Upper lobe of left lung (tissue), 6 donors: ENCODE measurements around the gene RERE. TPM values are rescaled to one million over a fixed set of nuclear protein-coding genes. Genes with fewer than 3 reads are reported as not detected.
A peak's percentile ranks its signal among the peaks of the same experiment; 100 is the strongest.

Experiments
- ATAC-seq, 2 donors: fragments of 200-7000 bp; cut with Tn5 transposase; one replicate each; pipeline ENCODE4 v1.9.1; 2022; ENCODE audit warnings: mild to moderate bottlenecking in 2 of 2, moderate library complexity in 2 of 2; ENCODE audit not compliant: low FRiP score in 2 of 2
- DNase-seq, 2 donors: peaks; one replicate each; pipeline ENCODE4 v3.0.0-alpha.2; 2019 to 2020
- H3K27ac ChIP-seq, 4 donors: fragments of 200-600 bp; sonication (generic); one replicate each; pipeline ENCODE4 v1.5.1; 2016 to 2019
- H3K27me3 ChIP-seq, 4 donors: fragments of 200-600 bp; sonication (generic); one replicate each; pipeline ENCODE4 v1.5.1; 2017 to 2019
- H3K36me3 ChIP-seq, 4 donors: fragments of 200-600 bp; sonication (generic); one replicate each; pipeline ENCODE4 v1.5.1; 2016 to 2019
- H3K4me1 ChIP-seq, 4 donors: fragments of 200-600 bp; sonication (generic); one replicate each; pipeline ENCODE4 v1.5.1; 2018 to 2019
- H3K4me3 ChIP-seq, 4 donors: fragments of 200-600 bp; sonication (generic); one replicate each; pipeline ENCODE4 v1.5.1; 2017 to 2019; ENCODE audit warnings: mild to moderate bottlenecking in 2 of 4, moderate library complexity in 1 of 4
- H3K9me3 ChIP-seq, 4 donors: fragments of 200-600 bp; sonication (generic); one replicate each; pipeline ENCODE4 v1.5.1; 2018 to 2019
- CTCF ChIP-seq, 6 experiments: fragments of 450-650 bp in 4 of 6; fragments of 200-600 bp in 2 of 6; sonication (generic) in 2 of 6; IDR thresholded peaks; one replicate each; pipeline ENCODE4 v1.5.1; 2016 to 2019; ENCODE audit warnings: antibody characterized with exemption in 6 of 6
- EP300 ChIP-seq, 4 donors: sonication (generic); formaldehyde crosslinking; IDR thresholded peaks; one replicate each; pipeline ENCODE4 v1.5.1; 2017; ENCODE audit warnings: antibody characterized with exemption in 4 of 4, control low read depth in 2 of 4
- POLR2A ChIP-seq, 4 donors: fragments of 450-650 bp; IDR thresholded peaks; one replicate each; pipeline ENCODE4 v1.5.1; 2016 to 2017; ENCODE audit warnings: antibody characterized with exemption in 4 of 4, mild to moderate bottlenecking in 2 of 4
- POLR2AphosphoS5 ChIP-seq, 2 donors: sonication (generic); formaldehyde crosslinking; IDR thresholded peaks; one replicate each; pipeline ENCODE4 v1.5.1; 2017; ENCODE audit warnings: antibody characterized with exemption in 2 of 2
- WGBS, 2 donors: methylation state at CpG; one replicate each; pipeline ENCODE4 v1.1.5; 2017 to 2018; 5-methylcytosine and 5-hydroxymethylcytosine counted together
- total RNA-seq, 6 donors: library from RNA; depleted of rRNA in 4 of 6; stranded (reverse); fragments of >200 nt in 4 of 6; gene quantifications; one replicate each; pipeline versions ENCODE4 v1.1.0 to v1.2.1, GENCODE V29; 2016 to 2021
- donor health status: DM: no; HTN: no; CAD: no; lungs with moderate emphysema.
- donor health status: DM: no; HTN: yes; CAD: no; lungs with severe emphysema.

The RERE gene
- total RNA-seq, 6 donors from 2014 or later, result 75.5 to 222 (median 104) TPM

- WGBS, 2 donors, result 33 to 44% methylated on average over 4 of the region's 4 CpGs
- Histone ChIP-seq H3K27ac (peak overlapping the region; percentile 41 to 80 (median 74)), H3K27me3 (no peaks in the 10 kb centered on the region), H3K4me3 (peak overlapping the region in 1 of 4 donors; percentile 9), H3K9me3 (no peaks in the 10 kb centered on the region), H3K4me1 (peaks cover 29 to 39% (median 33%) of the 10 kb centered on the region in 4 donors), H3K36me3 (no peaks in the 10 kb centered on the region)
- ATAC-seq, result no peak
- no peak for DNase-seq
- TF ChIP-seq EP300 (IDR thresholded peaks at IDR 0.05), result no peak
- no peak for TF ChIP-seq POLR2A (IDR thresholded peaks at IDR 0.05)
- no peak for TF ChIP-seq CTCF (IDR thresholded peaks at IDR 0.05)
- TF ChIP-seq POLR2AphosphoS5 (IDR thresholded peaks at IDR 0.05), result no peak
These were observed 105.5 kb downstream of the RERE start for GRCh38 chr1:8711873-8712412.

GRCh38 chr1:8711151-8711550 lies 106.3 kb downstream of the RERE start:
- Histone ChIP-seq H3K36me3 (no peaks in the 10 kb centered on the region), H3K4me3 (no peak overlapping the region), H3K4me1 (peaks cover 25 to 31% (median 29%) of the 10 kb centered on the region in 4 donors), H3K27ac (peak overlapping the region in 1 of 4 donors; percentile 80), H3K27me3 (no peaks in the 10 kb centered on the region), H3K9me3 (no peaks in the 10 kb centered on the region)
- no peak for ATAC-seq
- TF ChIP-seq EP300 (IDR thresholded peaks at IDR 0.05) (no peak), POLR2A (IDR thresholded peaks at IDR 0.05) (no peak), POLR2AphosphoS5 (IDR thresholded peaks at IDR 0.05) (no peak), CTCF (IDR thresholded peaks at IDR 0.05) (no peak)
- no peak for DNase-seq
- 76 to 86% methylated on average over 5 of the region's 5 CpGs for WGBS, 2 donors

GRCh38 chr1:8708259-8708658 lies 109.2 kb downstream of the RERE start:
- Histone ChIP-seq H3K27me3 (no peaks in the 10 kb centered on the region), H3K9me3 (no peaks in the 10 kb centered on the region), H3K36me3 (no peaks in the 10 kb centered on the region), H3K4me3 (no peak overlapping the region), H3K27ac (no peak overlapping the region), H3K4me1 (peaks cover 22 to 28% (median 26%) of the 10 kb centered on the region in 4 donors)
- WGBS, 2 donors, result 94 to 100% methylated on average over 6 of the region's 6 CpGs
- no peak for DNase-seq
- no peak for ATAC-seq
- TF ChIP-seq POLR2AphosphoS5 (IDR thresholded peaks at IDR 0.05), result no peak
- no peak for TF ChIP-seq POLR2A (IDR thresholded peaks at IDR 0.05)
- TF ChIP-seq CTCF (IDR thresholded peaks at IDR 0.05), result no peak
- no peak for TF ChIP-seq EP300 (IDR thresholded peaks at IDR 0.05)

GRCh38 chr1:8706995-8707396 lies 110.4 kb downstream of the RERE start:
- Histone ChIP-seq H3K4me3 (no peak overlapping the region), H3K27me3 (no peaks in the 10 kb centered on the region), H3K36me3 (no peaks in the 10 kb centered on the region), H3K4me1 (peaks cover 11 to 17% (median 15%) of the 10 kb centered on the region in 4 donors), H3K9me3 (no peaks in the 10 kb centered on the region), H3K27ac (peak overlapping the region in 2 of 4 donors; percentile 7 to 36)
- TF ChIP-seq POLR2A (IDR thresholded peaks at IDR 0.05) (no peak), POLR2AphosphoS5 (IDR thresholded peaks at IDR 0.05) (no peak), EP300 (IDR thresholded peaks at IDR 0.05) (no peak), CTCF (IDR thresholded peaks at IDR 0.05) (no peak)
- DNase-seq, result no peak
- WGBS, 2 donors, result 29 to 35% methylated on average over 3 of the region's 3 CpGs
- ATAC-seq, result no peak

- Histone ChIP-seq H3K27me3 (no peaks in the 10 kb centered on the region), H3K27ac (peak overlapping the region in 1 of 4 donors; percentile 36), H3K9me3 (no peaks in the 10 kb centered on the region), H3K4me1 (peaks cover 13 to 17% (median 16%) of the 10 kb centered on the region in 4 donors), H3K36me3 (no peaks in the 10 kb centered on the region), H3K4me3 (no peak overlapping the region)
- 69 to 81% methylated on average over 1 of the region's 1 CpG for WGBS, 2 donors
- DNase-seq (no peak), ATAC-seq (no peak)
- no peak for TF ChIP-seq POLR2A (IDR thresholded peaks at IDR 0.05)
- TF ChIP-seq EP300 (IDR thresholded peaks at IDR 0.05), result no peak
- no peak for TF ChIP-seq CTCF (IDR thresholded peaks at IDR 0.05)
- TF ChIP-seq POLR2AphosphoS5 (IDR thresholded peaks at IDR 0.05), result no peak
These were observed 111.1 kb downstream of the RERE start for GRCh38 chr1:8706291-8706690.
